ENCODE data around the gene TOM1.

TOM1 gene

GRCh38 chr22:35274154-35274871 is 25.4 kb upstream of the TOM1 start:
- Histone ChIP-seq H3K4me3 (ENCODE audit: insufficient read depth, low read depth, low read length) (no peak overlapping the region), H3K9me3 (ENCODE audit: control insufficient read depth, low read length) (no peaks in the 10 kb centered on the region), H3K27ac (ENCODE audit: insufficient read depth, low read depth, low read length, poor library complexity, severe bottlenecking) (no peak overlapping the region), H3K36me3 (ENCODE audit: control insufficient read depth, insufficient read depth, low read length) (peaks cover 39% of the 10 kb centered on the region), H3K4me1 (ENCODE audit: control insufficient read depth, insufficient read depth, low read length) (no peaks in the 10 kb centered on the region), H3K27me3 (ENCODE audit: control insufficient read depth, insufficient read depth, low read length, poor library complexity, severe bottlenecking) (no peaks in the 10 kb centered on the region)
- WGBS, 2 experiments: 97% methylated on average over 8 of the region's 8 CpGs

GRCh38 chr22:35275580-35275979 is 24.1 kb upstream of the TOM1 start:
- Histone ChIP-seq H3K9me3 (ENCODE audit: control insufficient read depth, low read length) (no peaks in the 10 kb centered on the region), H3K4me3 (ENCODE audit: insufficient read depth, low read depth, low read length) (no peak overlapping the region), H3K36me3 (ENCODE audit: control insufficient read depth, insufficient read depth, low read length) (peaks cover 29% of the 10 kb centered on the region), H3K27ac (ENCODE audit: insufficient read depth, low read depth, low read length, poor library complexity, severe bottlenecking) (no peak overlapping the region), H3K27me3 (ENCODE audit: control insufficient read depth, insufficient read depth, low read length, poor library complexity, severe bottlenecking) (no peaks in the 10 kb centered on the region), H3K4me1 (ENCODE audit: control insufficient read depth, insufficient read depth, low read length) (no peaks in the 10 kb centered on the region)
- WGBS, 2 experiments: 82 to 97% methylated on average over 1 of the region's 1 CpG

GRCh38 chr22:35276019-35276418 is 23.7 kb upstream of the TOM1 start:
- Histone ChIP-seq H3K27ac (ENCODE audit: insufficient read depth, low read depth, low read length, poor library complexity, severe bottlenecking) (no peak overlapping the region), H3K9me3 (ENCODE audit: control insufficient read depth, low read length) (no peaks in the 10 kb centered on the region), H3K4me1 (ENCODE audit: control insufficient read depth, insufficient read depth, low read length) (no peaks in the 10 kb centered on the region), H3K36me3 (ENCODE audit: control insufficient read depth, insufficient read depth, low read length) (peaks cover 26% of the 10 kb centered on the region), H3K4me3 (ENCODE audit: insufficient read depth, low read depth, low read length) (no peak overlapping the region), H3K27me3 (ENCODE audit: control insufficient read depth, insufficient read depth, low read length, poor library complexity, severe bottlenecking) (no peaks in the 10 kb centered on the region)
- WGBS, 2 experiments: 93 to 96% methylated on average over 2 to 4 of the region's 4 CpGs

- Histone ChIP-seq H3K27ac (ENCODE audit: insufficient read depth, low read depth, low read length, poor library complexity, severe bottlenecking) (no peak overlapping the region), H3K27me3 (ENCODE audit: control insufficient read depth, insufficient read depth, low read length, poor library complexity, severe bottlenecking) (no peaks in the 10 kb centered on the region), H3K36me3 (ENCODE audit: control insufficient read depth, insufficient read depth, low read length) (peaks cover 58% of the 10 kb centered on the region), H3K9me3 (ENCODE audit: control insufficient read depth, low read length) (no peaks in the 10 kb centered on the region), H3K4me1 (ENCODE audit: control insufficient read depth, insufficient read depth, low read length) (no peaks in the 10 kb centered on the region), H3K4me3 (ENCODE audit: insufficient read depth, low read depth, low read length) (no peak overlapping the region)
- WGBS, 2 experiments: 92 to 96% methylated on average over 1 of the region's 1 CpG
Observed at GRCh38 chr22:35288116-35288515, 11.6 kb upstream of the TOM1 start.

- Histone ChIP-seq H3K4me3 (ENCODE audit: insufficient read depth, low read depth, low read length) (no peak overlapping the region), H3K27ac (ENCODE audit: insufficient read depth, low read depth, low read length, poor library complexity, severe bottlenecking) (no peak overlapping the region), H3K9me3 (ENCODE audit: control insufficient read depth, low read length) (no peaks in the 10 kb centered on the region), H3K4me1 (ENCODE audit: control insufficient read depth, insufficient read depth, low read length) (no peaks in the 10 kb centered on the region), H3K36me3 (ENCODE audit: control insufficient read depth, insufficient read depth, low read length) (peaks cover 65% of the 10 kb centered on the region), H3K27me3 (ENCODE audit: control insufficient read depth, insufficient read depth, low read length, poor library complexity, severe bottlenecking) (no peaks in the 10 kb centered on the region)
- WGBS, 2 experiments: 97 to 98% methylated on average over 3 of the region's 3 CpGs
Observed at GRCh38 chr22:35292786-35293185, 6.9 kb upstream of the TOM1 start.

- H3K4me1 ChIP-seq (ENCODE audit: control insufficient read depth, insufficient read depth, low read length): no peaks in the 10 kb centered on the region
- no peak overlapping the region for H3K4me3 ChIP-seq (ENCODE audit: insufficient read depth, low read depth, low read length)
- peaks cover 45% of the 10 kb centered on the region for H3K36me3 ChIP-seq (ENCODE audit: control insufficient read depth, insufficient read depth, low read length)
- no peaks in the 10 kb centered on the region for H3K27me3 ChIP-seq (ENCODE audit: control insufficient read depth, insufficient read depth, low read length, poor library complexity, severe bottlenecking)
- H3K9me3 ChIP-seq (ENCODE audit: control insufficient read depth, low read length): no peaks in the 10 kb centered on the region
- H3K27ac ChIP-seq (ENCODE audit: insufficient read depth, low read depth, low read length, poor library complexity, severe bottlenecking): no peak overlapping the region
Observed at GRCh38 chr22:35296051-35296450, 3.6 kb upstream of the TOM1 start.

- Histone ChIP-seq H3K27me3 (ENCODE audit: control insufficient read depth, insufficient read depth, low read length, poor library complexity, severe bottlenecking) (no peaks in the 10 kb centered on the region), H3K36me3 (ENCODE audit: control insufficient read depth, insufficient read depth, low read length) (peaks cover 20% of the 10 kb centered on the region), H3K9me3 (ENCODE audit: control insufficient read depth, low read length) (no peaks in the 10 kb centered on the region), H3K4me3 (ENCODE audit: insufficient read depth, low read depth, low read length) (peak overlapping the region; percentile 96), H3K27ac (ENCODE audit: insufficient read depth, low read depth, low read length, poor library complexity, severe bottlenecking) (peak overlapping the region; percentile 66), H3K4me1 (ENCODE audit: control insufficient read depth, insufficient read depth, low read length) (no peaks in the 10 kb centered on the region)
- 42% methylated on average over 13 of the region's 13 CpGs for WGBS, 2 experiments
Observed at GRCh38 chr22:35299217-35299672, 449 bp upstream of the TOM1 start.

GRCh38 chr22:35301372-35301874 is 1.7 kb downstream of the TOM1 start:
- Histone ChIP-seq H3K4me1 (ENCODE audit: control insufficient read depth, insufficient read depth, low read length) (no peaks in the 10 kb centered on the region), H3K4me3 (ENCODE audit: insufficient read depth, low read depth, low read length) (no peak overlapping the region), H3K9me3 (ENCODE audit: control insufficient read depth, low read length) (no peaks in the 10 kb centered on the region), H3K36me3 (ENCODE audit: control insufficient read depth, insufficient read depth, low read length) (peaks cover 2% of the 10 kb centered on the region), H3K27ac (ENCODE audit: insufficient read depth, low read depth, low read length, poor library complexity, severe bottlenecking) (no peak overlapping the region), H3K27me3 (ENCODE audit: control insufficient read depth, insufficient read depth, low read length, poor library complexity, severe bottlenecking) (no peaks in the 10 kb centered on the region)
- 91 to 92% methylated on average over 17 of the region's 17 CpGs for WGBS, 2 experiments

GRCh38 chr22:35303029-35303624 is 3.4 kb downstream of the TOM1 start:
- H3K36me3 ChIP-seq (ENCODE audit: control insufficient read depth, insufficient read depth, low read length): no peaks in the 10 kb centered on the region
- no peaks in the 10 kb centered on the region for H3K9me3 ChIP-seq (ENCODE audit: control insufficient read depth, low read length)
- no peak overlapping the region for H3K4me3 ChIP-seq (ENCODE audit: insufficient read depth, low read depth, low read length)
- 81 to 82% methylated on average over 5 of the region's 5 CpGs for WGBS, 2 experiments
- peaks cover 10% of the 10 kb centered on the region for H3K4me1 ChIP-seq (ENCODE audit: control insufficient read depth, insufficient read depth, low read length)
- no peaks in the 10 kb centered on the region for H3K27me3 ChIP-seq (ENCODE audit: control insufficient read depth, insufficient read depth, low read length, poor library complexity, severe bottlenecking)
- no peak overlapping the region for H3K27ac ChIP-seq (ENCODE audit: insufficient read depth, low read depth, low read length, poor library complexity, severe bottlenecking)

- Histone ChIP-seq H3K9me3 (ENCODE audit: control insufficient read depth, low read length) (no peaks in the 10 kb centered on the region), H3K4me1 (ENCODE audit: control insufficient read depth, insufficient read depth, low read length) (peaks cover 11% of the 10 kb centered on the region), H3K27me3 (ENCODE audit: control insufficient read depth, insufficient read depth, low read length, poor library complexity, severe bottlenecking) (no peaks in the 10 kb centered on the region), H3K4me3 (ENCODE audit: insufficient read depth, low read depth, low read length) (no peak overlapping the region), H3K36me3 (ENCODE audit: control insufficient read depth, insufficient read depth, low read length) (no peaks in the 10 kb centered on the region), H3K27ac (ENCODE audit: insufficient read depth, low read depth, low read length, poor library complexity, severe bottlenecking) (no peak overlapping the region)
- 88 to 89% methylated on average over 8 of the region's 8 CpGs for WGBS, 2 experiments
Observed at GRCh38 chr22:35305525-35306070, 5.9 kb downstream of the TOM1 start.
